NCI-H2196 (cell line): ENCODE data around the gene SH3TC2.

Source experiments
- DNase-seq: peaks from one replicate; lab custom pipeline; 2025; ENCODE audit not compliant: unreplicated experiment; lab: John Stamatoyannopoulos, UW

The SH3TC2 gene

GRCh38 chr5:149030838-149031397 lies 31.9 kb downstream of the SH3TC2 start:
- no peak for DNase-seq

GRCh38 chr5:149030392-149030791 lies 32.5 kb downstream of the SH3TC2 start:
- no peak for DNase-seq

- DNase-seq = no peak
Measured at GRCh38 chr5:149028984-149029383, 33.9 kb downstream of the SH3TC2 start.

- no peak for DNase-seq
Measured at GRCh38 chr5:149028161-149028560, 34.7 kb downstream of the SH3TC2 start.

- DNase-seq = no peak
Measured at GRCh38 chr5:149027636-149028035, 35.2 kb downstream of the SH3TC2 start.

- DNase-seq = no peak
Measured at GRCh38 chr5:149024943-149025342, 37.9 kb downstream of the SH3TC2 start.

- DNase-seq = peak; percentile 10
Measured at GRCh38 chr5:149024477-149024876, 38.4 kb downstream of the SH3TC2 start.

- DNase-seq = no peak
Measured at GRCh38 chr5:149022200-149022599, 40.7 kb downstream of the SH3TC2 start.

- DNase-seq = no peak
Measured at GRCh38 chr5:149019679-149020078, 43.2 kb downstream of the SH3TC2 start.

- no peak for DNase-seq
Measured at GRCh38 chr5:149018909-149019443, 43.9 kb downstream of the SH3TC2 start.

GRCh38 chr5:149017636-149018035 lies 45.2 kb downstream of the SH3TC2 start:
- DNase-seq = no peak

- DNase-seq = no peak
Measured at GRCh38 chr5:149015561-149015960, 47.3 kb downstream of the SH3TC2 start.

GRCh38 chr5:149015126-149015525 lies 47.7 kb downstream of the SH3TC2 start:
- DNase-seq = no peak

- DNase-seq = no peak
Measured at GRCh38 chr5:149014571-149015031, 48.3 kb downstream of the SH3TC2 start.

- no peak for DNase-seq
Measured at GRCh38 chr5:149013796-149014195, 49.1 kb downstream of the SH3TC2 start.

GRCh38 chr5:149012350-149012749 lies 50.5 kb downstream of the SH3TC2 start:
- no peak for DNase-seq

GRCh38 chr5:149011728-149012127 lies 51.1 kb downstream of the SH3TC2 start:
- DNase-seq = no peak

- DNase-seq = no peak
Measured at GRCh38 chr5:149011084-149011483, 51.8 kb downstream of the SH3TC2 start.

GRCh38 chr5:149007174-149007573 lies 55.7 kb downstream of the SH3TC2 start:
- DNase-seq = no peak

GRCh38 chr5:149006426-149006825 lies 56.4 kb downstream of the SH3TC2 start:
- no peak for DNase-seq

GRCh38 chr5:149005077-149005892 lies 57.6 kb downstream of the SH3TC2 start:
- DNase-seq = no peak

GRCh38 chr5:149004559-149004958 lies 58.3 kb downstream of the SH3TC2 start:
- DNase-seq = no peak
